Measurements from ENCODE around the gene SLC25A38.

- no peak for TF ChIP-seq POLR2A (IDR thresholded peaks at IDR 0.05)
- TF ChIP-seq CTCF (IDR thresholded peaks at IDR 0.05) = no peak
These were observed 32.8 kb downstream of the SLC25A38 start for GRCh38 chr3:39415983-39416382.

Measured in esophagus squamous epithelium (tissue), 4 donors.